ENCODE data around the gene NF2. TPM values are rescaled to one million over a fixed set of nuclear protein-coding genes. Genes with fewer than 3 reads are reported as not detected.

The NF2 gene
- total and polyA plus RNA-seq, 8 donors = 5.8 to 37.6 (median 18.3) TPM

DNA sequence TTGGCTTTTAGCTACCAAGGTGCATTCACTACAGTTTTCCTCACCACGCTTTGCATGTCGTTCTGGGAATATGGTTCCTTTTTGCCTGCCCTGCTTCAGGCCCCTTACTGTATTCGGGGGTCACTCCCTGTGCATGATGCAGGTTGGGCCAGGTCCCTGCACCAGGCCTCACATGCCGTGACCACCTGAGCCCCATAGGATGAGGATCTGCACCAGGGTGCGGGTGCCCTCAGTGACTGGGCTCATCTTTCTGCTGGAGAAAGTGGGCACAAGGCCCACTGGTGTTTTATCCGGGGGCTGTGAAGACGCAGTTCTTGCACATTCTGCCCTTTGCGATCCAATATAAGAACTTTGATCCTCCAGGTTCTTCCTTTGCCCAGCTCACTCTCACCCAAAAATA is 70.7 kb downstream of the NF2 start:
- WGBS, 5 donors = 89 to 98% (median 94%) methylated on average over 8 of the region's 8 CpGs
- Histone ChIP-seq H3K9me3 (no peaks in the 10 kb centered on the region), H3K4me1 (peaks cover 0 to 2% (median 0%) of the 10 kb centered on the region in 4 donors), H3K36me3 (peaks cover 71 to 100% (median 99%) of the 10 kb centered on the region in 4 donors), H3K4me3 (no peak overlapping the region), H3K27me3 (no peaks in the 10 kb centered on the region), H3K27ac (no peak overlapping the region)
- intact Hi-C loops (cut with DNase I; ENCODE audit: low total_unique reads) = no loop called here
- DNase-seq = no peak
- TF ChIP-seq, protein P1, sequence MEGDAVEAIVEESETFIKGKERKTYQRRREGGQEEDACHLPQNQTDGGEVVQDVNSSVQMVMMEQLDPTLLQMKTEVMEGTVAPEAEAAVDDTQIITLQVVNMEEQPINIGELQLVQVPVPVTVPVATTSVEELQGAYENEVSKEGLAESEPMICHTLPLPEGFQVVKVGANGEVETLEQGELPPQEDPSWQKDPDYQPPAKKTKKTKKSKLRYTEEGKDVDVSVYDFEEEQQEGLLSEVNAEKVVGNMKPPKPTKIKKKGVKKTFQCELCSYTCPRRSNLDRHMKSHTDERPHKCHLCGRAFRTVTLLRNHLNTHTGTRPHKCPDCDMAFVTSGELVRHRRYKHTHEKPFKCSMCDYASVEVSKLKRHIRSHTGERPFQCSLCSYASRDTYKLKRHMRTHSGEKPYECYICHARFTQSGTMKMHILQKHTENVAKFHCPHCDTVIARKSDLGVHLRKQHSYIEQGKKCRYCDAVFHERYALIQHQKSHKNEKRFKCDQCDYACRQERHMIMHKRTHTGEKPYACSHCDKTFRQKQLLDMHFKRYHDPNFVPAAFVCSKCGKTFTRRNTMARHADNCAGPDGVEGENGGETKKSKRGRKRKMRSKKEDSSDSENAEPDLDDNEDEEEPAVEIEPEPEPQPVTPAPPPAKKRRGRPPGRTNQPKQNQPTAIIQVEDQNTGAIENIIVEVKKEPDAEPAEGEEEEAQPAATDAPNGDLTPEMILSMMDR (IDR thresholded peaks at IDR 0.05) = no peak
- TF ChIP-seq POLR2A (IDR thresholded peaks at IDR 0.05) (no peak), EP300 (IDR thresholded peaks at IDR 0.05) (no peak), POLR2AphosphoS5 (IDR thresholded peaks at IDR 0.05) (no peak)

DNA sequence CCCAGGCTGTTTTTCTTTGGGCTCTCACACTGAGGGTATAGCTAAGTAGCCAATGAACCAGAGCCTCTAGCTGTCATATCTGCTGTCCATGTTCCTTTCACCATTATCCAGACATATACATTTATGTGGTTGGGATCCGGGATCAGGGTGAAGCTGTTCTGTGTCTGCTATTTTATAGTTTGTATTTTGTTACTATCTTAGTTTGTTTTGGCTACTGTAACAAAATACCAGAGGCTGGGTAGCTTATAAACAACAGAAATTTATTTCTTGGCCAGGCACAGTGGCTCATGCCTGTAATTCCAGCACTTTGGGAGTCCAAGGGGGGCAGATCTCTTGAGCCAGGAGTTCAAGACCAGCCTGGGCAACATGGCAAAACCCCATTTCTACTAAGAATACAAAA is 75.9 kb downstream of the NF2 start:
- peaks cover 81 to 100% (median 100%) of the 10 kb centered on the region in 4 donors for H3K36me3 ChIP-seq
- intact Hi-C loops (cut with DNase I; ENCODE audit: low total_unique reads) = no loop called here
- no peak overlapping the region for H3K4me3 ChIP-seq
- no peaks in the 10 kb centered on the region for H3K9me3 ChIP-seq
- H3K4me1 ChIP-seq = peaks cover 0 to 3% (median 0%) of the 10 kb centered on the region in 4 donors
- DNase-seq = no peak
- TF ChIP-seq POLR2AphosphoS5 (IDR thresholded peaks at IDR 0.05) = no peak
- TF ChIP-seq EP300 (IDR thresholded peaks at IDR 0.05) = no peak
- TF ChIP-seq, protein P1 (IDR thresholded peaks at IDR 0.05) = no peak
- TF ChIP-seq POLR2A (IDR thresholded peaks at IDR 0.05) = no peak
- no peak overlapping the region for H3K27ac ChIP-seq
- no peaks in the 10 kb centered on the region for H3K27me3 ChIP-seq
- 52 to 83% (median 71%) methylated on average over 1 of the region's 1 CpG for WGBS, 5 donors

DNA sequence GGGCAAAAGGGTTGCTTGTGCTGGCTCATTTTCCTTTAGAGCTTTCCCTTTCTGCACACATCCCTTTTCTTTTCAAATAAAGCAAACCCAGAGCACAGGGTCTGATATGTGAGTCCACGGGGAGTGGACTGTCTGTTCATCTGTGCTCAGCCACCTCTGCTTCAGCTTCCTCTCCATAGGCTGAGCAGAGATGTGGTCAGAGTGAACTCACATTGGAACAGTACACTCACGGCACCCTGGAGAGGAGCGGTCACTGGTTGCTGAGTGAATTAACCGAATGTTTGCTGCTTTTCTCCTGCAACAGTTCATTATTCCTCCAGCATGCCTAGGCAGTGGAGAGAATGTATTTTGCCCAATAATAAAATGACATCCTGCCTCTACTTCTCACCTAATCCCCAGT is 80.1 kb downstream of the NF2 start:
- TF ChIP-seq EP300 (IDR thresholded peaks at IDR 0.05) (no peak), POLR2AphosphoS5 (IDR thresholded peaks at IDR 0.05) (no peak), POLR2A (IDR thresholded peaks at IDR 0.05) (no peak)
- TF ChIP-seq, protein P1 (IDR thresholded peaks at IDR 0.05) = no peak
- intact Hi-C loops (cut with DNase I; ENCODE audit: low total_unique reads) = no loop called here

DNA sequence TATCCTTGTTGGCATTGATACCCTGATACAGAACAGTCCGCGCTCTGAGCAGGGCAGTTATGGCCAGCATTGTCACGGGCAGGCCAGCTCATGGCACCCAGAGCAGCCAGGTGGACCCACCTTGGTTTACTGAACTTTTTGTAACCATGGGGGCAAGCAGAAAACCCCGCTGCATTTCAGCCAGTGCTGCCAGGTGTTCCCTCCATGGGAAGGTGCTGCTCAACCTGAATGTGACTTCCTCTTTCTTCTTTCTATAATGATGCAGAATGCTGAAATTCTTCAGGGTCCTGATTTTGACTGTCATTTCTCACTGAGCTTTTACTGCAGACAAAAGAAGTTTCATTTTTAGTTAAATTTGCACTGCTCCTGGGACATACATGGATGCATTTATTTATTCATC is 80.8 kb downstream of the NF2 start:
- H3K36me3 ChIP-seq = peaks cover 38 to 95% (median 93%) of the 10 kb centered on the region in 4 donors
- H3K4me1 ChIP-seq = peaks cover 0 to under 1% (median 0%) of the 10 kb centered on the region in 4 donors
- no peaks in the 10 kb centered on the region for H3K9me3 ChIP-seq
- 94 to 99% (median 97%) methylated on average over 4 of the region's 4 CpGs for WGBS, 5 donors
- TF ChIP-seq POLR2A (IDR thresholded peaks at IDR 0.05) (no peak), POLR2AphosphoS5 (IDR thresholded peaks at IDR 0.05) (no peak), EP300 (IDR thresholded peaks at IDR 0.05) (no peak)
- TF ChIP-seq, protein P1 (IDR thresholded peaks at IDR 0.05) = no peak
- no peak for DNase-seq
- intact Hi-C loops (cut with DNase I; ENCODE audit: low total_unique reads) = no loop called here
- H3K27ac ChIP-seq = no peak overlapping the region
- H3K4me3 ChIP-seq = no peak overlapping the region
- H3K27me3 ChIP-seq = no peaks in the 10 kb centered on the region

More for the DNA sequence above, 80.1 kb downstream of the NF2 start:
- DNase-seq = no peak
- H3K27me3 ChIP-seq = no peaks in the 10 kb centered on the region
- H3K9me3 ChIP-seq = no peaks in the 10 kb centered on the region
- 89 to 92% (median 91%) methylated on average over 4 of the region's 4 CpGs for WGBS, 5 donors
- no peak overlapping the region for H3K27ac ChIP-seq
- H3K36me3 ChIP-seq = peaks cover 45 to 100% (median 99%) of the 10 kb centered on the region in 4 donors
- peaks cover 0 to 3% (median 0%) of the 10 kb centered on the region in 4 donors for H3K4me1 ChIP-seq
- H3K4me3 ChIP-seq = no peak overlapping the region
